Measurements from ENCODE around the gene ACSL4.
A peak's percentile ranks its signal among the peaks of the same experiment; 100 is the strongest.
"Not testable (repeated sequence)": the region's sequence is repeated elsewhere in the genome, so short reads cannot be mapped to it uniquely, and the experiment has no call there.

ACSL4 gene

DNA sequence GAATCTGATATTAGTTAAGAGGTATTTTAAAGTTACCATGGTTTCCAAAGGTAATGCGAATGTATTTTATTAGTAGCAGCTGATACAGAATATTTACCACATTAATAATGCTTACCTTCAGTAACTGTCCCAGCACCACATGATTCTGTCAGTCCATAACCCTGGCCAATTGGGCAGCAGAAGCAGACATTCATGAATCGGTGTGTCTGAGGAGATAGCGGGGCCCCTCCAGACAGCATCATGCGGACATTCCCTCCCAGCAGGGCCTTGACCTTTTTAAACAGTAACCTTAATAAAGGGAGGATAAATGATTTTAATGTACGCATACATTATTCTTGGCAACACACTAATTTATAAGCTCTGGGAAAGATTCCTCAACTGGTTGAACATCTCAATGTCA lies 65.1 kb downstream of the ACSL4 start:
- DNase-seq (ENCODE audit: low spot score) = no peak

DNA sequence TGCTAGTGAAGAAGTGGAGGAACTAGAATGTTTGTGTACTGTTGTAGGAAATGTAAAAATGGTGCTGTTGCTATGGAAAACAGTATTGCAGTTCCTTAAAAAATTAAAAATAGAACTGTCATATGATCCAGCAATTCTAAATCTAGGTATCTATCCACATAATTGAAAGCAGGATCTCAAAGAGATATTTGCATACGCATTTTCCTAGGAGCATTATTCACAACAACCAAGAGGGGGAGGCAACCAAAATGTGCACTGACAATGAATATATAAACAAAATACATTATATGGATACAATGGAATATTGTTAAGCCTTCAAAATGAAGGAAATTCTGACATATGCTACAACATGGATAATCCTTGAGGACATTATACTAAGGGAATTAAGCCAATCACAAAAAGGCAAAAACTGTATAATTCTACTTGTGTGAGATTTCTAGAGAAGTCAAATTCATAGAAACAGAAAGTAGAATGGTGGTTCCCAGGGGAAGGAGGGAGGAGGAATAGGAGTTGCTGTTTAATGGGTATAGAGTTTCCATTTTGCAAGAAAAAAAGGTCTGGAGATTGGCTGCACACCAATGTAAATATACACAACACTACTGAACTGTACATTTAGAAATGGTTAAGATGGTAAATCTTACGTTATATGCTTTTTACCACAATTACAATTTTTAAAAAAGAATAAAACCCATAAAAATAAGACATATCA lies 72.5 kb downstream of the ACSL4 start:
- no peak for DNase-seq (ENCODE audit: low spot score)

DNA sequence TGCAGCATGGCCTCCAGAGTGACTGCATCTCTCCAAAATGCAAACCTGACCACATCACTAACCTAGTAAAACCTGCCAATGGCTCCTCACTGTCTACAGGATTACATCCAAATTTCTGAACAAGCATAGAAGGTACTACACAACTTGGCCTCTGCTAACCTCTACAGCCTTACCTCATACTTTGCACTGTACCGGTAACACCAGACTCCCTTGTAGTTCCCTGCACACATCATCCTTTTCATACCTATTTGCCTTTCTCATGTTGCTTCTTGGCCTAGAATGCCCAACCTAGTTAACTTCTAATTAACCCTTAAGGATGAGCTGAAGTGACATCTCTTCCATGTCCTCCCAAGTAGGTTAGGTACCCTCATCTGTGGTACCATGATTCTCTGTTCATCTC lies 74.7 kb downstream of the ACSL4 start:
- no peak for DNase-seq (ENCODE audit: low spot score)

DNA sequence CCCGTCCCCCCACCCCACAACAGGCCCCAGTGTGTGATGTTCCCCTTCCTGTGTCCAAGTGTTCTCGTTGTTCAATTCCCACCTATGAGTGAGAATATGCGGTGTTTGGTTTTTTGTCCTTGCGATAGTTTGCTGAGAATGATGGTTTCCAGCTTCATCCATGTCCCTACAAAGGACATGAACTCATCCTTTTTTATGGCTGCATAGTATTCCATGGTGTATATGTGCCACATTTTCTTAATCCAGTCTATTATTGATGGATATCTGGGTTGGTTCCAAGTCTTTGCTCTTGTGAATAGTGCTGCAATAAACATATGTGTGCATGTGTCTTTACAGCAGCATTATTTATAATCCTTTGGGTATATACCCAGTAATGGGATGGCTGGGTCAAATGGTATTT lies 75.7 kb downstream of the ACSL4 start:
- DNase-seq (ENCODE audit: low spot score) = not testable (repeated sequence)

DNA sequence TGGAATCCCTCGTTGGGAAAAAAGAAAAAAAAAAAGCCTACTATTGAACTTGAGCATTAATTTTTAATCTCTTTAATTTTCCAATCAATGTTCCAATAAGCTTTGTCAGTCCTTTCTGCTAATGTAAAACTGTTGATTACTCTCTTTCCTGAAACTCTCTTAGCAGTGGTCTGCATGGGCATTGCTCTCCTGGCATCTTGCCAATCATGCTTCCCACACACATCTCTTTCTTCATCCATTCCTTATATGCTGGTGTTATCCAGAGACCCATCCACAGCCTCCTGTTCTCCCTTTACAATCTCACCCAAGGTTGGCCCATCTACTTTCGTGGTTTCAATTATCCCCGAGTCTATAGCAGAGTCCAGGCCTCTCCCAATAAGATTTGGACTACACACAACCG lies 76.3 kb downstream of the ACSL4 start:
- DNase-seq (ENCODE audit: low spot score) = no peak

DNA sequence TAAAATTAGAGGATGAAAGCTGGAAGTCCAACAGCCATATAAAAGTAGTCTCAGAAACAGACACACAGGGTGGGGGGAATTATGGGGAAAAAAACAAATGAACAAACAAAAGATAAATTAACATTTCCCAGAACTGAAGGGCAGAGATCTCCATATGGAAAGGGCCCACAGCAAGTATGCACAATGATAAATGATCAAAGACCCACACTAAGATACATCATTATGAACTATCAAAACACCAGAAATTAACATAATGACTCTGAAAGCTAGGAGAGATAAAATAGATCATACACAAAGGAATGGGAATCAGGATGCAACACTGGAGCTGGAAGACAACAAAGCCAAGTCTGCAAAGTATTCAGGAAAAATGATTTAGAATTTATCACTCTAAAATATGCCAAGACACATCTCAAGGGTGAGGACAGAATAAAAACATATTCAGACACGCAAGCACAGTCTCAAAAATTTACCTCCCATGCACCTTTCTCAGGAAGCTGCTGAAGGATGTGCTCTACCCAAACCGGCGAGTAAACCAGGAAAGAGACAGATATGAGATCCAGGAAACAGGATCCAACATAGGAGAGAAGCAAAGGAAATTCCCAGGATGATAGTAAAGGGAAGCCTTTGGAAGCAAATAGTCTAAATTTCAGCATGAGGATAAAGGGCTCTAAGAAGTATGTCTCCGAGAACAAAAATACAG lies 77.4 kb downstream of the ACSL4 start:
- DNase-seq (ENCODE audit: low spot score) = no peak

DNA sequence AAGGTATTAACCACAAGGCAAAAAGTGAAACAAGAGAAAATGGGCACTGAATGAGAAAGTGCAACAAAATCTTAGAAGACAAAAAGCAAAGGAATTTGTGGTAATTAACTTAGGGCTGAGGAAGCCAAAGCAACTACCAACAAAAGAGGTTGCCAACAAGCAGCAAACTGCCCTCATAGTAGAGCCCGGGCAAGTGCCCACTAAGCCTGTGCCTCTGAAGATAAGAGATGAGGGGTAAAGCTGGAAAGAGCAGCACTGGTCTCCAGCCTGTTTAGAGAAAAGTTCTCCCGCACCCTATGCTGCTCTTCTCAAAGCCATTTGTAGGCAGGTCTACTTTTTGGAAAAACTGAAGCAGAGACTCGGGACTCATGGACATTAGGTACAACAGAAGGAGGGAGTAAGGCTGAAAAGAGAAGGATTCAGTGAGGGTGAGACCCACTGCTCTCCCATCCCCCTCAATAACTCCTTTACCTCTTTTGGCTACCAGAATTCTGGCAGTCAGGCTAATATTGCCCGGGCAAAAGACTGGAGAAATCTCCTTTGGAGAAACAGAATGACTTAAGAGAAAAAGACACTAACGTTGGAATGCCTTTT lies 78.4 kb downstream of the ACSL4 start:
- DNase-seq (ENCODE audit: low spot score) = no peak

DNA sequence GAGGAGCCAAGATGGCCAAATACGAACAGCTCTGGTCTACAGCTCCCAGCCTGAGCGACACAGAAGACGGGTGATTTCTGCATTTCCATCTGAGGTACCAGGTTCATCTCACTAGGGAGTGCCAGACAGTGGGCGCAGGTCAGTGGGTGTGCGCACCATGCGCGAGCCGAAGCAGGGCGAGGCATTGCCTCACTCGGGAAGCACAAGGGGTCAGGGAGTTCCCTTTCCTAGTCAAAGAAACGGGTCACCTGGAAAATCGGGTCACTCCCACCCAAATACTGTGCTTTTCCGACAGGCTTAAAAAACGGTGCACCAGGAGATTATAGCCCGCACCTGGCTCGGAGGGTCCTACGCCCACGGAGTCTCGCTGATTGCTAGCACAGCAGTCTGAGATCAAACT lies 88.4 kb downstream of the ACSL4 start:
- DNase-seq (ENCODE audit: low spot score) = not testable (repeated sequence)

DNA sequence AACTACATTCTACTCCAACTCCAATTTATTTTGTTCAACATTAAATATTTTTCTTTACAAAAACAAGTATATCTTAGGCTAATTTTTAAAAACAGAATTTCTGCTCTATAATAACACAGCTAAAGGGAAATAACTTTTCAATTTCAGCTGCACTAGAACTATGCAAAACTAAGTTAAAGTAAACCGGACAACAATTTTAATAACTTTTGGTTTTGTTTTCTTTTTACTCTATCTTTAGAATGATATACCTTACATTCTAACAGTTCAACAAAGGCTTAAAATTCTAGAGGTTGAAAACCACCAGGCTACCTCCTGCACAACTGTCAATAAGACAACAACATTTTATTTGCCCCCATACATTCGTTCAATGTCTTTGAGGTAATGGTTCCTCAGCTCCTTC lies 89.4 kb downstream of the ACSL4 start:
- DNase-seq (ENCODE audit: low spot score) = no peak

DNA sequence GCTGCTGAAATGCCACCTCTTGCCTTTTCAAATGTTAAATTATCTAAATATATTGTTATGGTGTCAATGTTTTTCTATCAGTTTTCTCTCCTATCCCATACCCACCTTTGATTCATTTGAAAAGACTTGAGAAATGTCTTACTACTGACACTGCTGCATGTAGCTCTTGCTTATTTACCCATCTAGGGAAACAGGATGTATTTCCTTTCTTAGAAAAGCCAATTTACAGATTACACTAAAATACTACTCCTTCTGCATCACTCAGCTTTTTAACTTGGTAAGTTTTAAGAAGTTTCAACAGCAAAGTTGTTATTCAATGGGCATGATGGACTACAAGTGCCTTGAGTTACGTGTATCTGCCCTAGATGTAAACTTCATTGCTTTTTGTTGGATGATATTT lies 94.9 kb downstream of the ACSL4 start:
- no peak for DNase-seq (ENCODE audit: low spot score)

DNA sequence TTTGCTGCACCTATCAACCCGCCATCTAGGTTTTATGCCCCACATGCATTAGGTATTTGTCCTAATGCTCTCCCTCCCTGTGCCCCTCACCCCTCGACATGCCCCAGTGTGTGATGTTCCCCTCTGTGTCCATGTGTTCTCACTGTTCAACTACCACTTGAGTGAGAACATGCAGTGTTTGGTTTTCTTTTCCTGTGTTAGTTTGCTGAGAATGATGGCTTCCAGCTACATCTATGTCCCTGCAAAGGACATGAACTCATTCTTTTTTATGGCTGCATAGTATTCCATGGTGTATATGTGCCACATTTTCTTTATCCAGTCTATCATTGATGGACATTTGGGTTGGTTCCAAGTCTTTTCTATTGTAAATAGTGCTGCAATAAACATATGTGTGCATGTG lies 95.6 kb downstream of the ACSL4 start:
- not testable (repeated sequence) for DNase-seq (ENCODE audit: low spot score)

DNA sequence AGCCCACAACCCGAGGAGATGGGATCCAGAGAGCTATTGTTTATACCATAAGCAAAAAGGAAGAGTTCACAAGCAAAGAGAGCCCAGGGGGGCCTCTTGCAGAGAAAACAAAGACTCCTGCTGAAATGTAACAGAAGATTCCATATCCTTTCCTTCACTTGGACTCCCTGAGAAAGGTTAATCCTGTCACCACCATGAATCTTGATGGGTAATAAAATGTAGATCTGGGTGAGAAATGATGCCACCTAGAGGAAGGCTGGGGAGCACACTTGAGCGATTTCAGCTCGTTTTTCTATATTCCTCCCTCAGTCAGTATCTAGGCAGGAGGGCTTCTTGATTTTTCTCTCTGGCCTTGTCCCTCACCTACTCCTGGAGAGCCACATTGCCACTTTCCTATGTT lies 97.9 kb downstream of the ACSL4 start:
- DNase-seq (ENCODE audit: low spot score) = peak; percentile 20

DNA sequence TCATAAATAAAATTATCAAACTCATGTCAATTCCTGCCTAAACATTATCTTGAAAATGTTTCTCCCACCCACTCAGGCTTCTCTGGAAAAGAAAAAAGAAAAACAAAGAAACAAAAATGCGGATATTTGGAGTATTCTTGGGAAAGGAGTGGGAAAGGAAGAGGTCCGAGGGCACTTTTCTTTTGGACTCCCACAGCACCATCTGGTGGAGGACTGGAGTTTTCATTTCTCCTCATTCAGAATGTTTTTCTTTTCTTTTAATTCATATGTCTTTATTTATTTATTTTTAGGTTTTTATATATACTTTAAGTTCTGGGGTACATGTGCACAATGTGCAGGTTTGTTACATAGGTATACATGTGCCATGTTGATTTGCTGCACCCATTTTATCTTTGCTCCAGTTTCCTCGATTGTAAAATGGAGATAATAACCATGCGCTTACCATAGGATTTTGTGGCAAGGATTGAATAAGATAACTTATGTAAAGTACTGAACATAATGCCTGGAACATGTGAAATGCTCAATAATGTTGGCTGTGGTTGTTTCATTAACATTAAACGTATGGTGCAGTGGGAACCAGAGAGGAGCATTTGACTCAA lies 100.1 kb downstream of the ACSL4 start:
- DNase-seq (ENCODE audit: low spot score) = peak; percentile 40

DNA sequence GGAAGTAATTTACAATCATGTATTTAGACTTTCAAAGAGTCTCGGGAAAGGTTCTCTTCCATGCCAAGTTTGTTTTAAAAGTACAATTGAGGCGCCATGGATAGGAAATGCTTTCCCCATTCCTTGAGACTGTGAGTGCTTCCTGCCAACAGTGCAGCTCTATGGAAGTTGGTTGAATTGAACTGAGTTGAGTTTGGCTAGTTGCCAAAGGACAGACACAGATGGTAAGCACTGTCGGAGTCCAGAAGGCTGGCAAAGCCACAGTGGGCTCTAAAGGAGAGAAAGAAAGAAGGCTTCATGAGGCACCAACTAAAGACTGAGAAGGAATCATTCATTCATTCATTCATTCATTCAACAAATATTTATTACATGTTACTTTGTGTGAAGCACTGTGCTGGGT lies 103.7 kb downstream of the ACSL4 start:
- DNase-seq (ENCODE audit: low spot score) = no peak

DNA sequence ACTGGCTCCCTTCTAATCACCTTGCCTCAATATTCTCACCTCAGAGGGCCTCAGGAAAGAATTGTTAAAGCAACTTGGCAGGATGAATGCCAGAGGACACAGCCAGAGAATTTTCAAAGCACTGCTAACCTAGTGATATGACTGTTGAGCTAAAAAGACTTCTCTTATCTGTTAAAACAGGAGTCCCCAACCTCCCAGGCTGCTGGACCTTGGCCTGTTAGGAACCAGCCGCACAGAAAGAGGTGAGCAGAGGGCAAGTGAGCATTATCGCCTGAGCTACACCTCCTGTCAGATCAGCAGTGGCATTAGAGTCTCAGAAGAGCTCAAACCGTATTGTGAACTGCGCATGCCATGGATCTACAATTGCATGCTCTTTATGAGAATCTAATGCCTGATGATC lies 106.4 kb downstream of the ACSL4 start:
- no peak for DNase-seq (ENCODE audit: low spot score)

DNA sequence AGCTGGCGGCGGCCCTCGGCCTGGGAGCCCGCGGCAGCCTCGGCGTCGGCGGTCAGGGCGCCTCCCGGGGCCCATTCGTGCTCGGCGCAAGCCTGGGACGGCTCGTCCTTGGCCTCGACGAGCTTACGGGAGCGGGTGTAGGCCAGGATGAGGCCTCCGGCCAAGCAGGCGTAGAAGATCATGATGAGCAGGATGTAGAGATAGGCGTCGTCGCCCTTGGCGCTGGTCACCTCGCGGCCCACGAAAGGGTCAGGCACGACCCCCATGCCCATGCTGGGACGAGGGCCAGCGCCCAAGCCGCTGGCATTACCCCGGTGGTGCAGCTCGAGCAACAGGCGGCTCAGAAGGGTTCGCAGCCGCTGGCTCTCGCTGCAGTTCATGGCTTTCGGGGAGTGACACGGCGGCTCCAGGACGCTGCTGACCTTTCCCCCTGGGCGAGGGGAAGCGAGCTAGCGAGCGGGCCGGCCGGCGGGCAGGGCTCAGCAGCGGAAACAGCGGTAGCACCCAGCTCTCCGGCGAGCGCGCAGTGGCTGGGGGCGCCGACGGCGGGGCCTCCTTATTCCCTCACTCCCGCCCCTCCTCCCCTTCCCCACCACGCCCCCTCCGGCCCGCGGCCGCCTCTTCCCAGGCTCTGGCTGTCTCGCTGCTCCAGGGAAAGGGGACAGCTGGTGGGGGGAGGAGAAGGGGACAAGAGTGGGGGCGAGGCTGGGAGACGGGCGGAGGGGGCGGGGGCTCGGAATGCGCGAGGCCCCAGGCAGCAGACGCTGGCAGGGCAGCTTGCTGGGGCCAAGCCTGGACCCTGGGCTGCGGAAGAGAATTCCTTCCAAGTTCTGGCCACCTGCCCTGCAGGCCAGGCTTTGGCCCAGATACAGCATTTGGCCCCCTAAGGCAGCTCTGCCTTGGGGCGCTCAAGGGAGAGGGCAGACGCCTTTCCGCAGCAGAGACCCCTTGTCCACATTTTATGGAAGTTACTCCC lies 108.1 kb downstream of the ACSL4 start, which contains the start of gene KCNE5:
Gene KCNE5 (minus strand): TSS at position 532 of the 976 bp plus-strand sequence. CDS start 152 bp downstream, at position 380.
- peak; percentile 9 for DNase-seq (ENCODE audit: low spot score)

DNA sequence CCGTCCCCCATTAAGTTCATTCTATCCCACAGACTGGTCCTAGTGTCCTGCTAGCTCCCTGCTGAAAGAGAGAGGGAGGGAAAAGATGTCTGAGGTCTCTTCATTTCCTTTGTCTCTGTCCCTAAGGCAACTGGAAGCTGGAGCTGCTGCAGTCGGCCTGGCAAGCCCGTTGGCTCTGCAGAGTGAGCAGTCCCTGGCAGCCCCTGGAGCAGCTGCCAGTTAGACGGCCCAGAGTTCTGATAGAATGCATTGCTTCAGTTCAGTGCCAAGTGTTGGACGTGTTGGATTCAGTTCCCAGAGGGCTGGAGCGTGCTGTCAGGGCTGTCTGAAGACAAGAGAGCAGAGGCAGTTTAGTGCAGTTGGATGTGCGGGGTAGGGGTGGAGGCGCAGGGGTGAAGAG lies 109.1 kb downstream of the ACSL4 start:
- DNase-seq (ENCODE audit: low spot score) = no peak

DNA sequence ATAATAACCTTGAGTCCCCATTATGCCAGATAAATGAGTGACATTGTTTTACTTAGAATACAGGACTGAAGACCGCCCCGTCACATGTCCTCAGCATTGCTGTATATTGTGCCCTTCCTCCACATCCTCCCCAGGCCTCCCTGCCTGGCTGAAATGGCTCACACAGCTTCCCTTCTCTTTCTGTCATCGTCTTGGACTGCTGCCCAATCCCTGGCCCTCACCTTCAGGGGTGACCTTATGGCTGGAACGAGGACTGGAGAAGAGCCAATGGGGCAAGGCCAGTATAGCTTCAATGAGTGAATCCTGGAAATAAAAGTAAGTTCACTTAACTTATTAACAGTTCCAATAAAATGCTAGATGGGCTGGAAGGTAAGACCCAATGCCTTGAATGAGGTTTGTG lies 110.8 kb downstream of the ACSL4 start:
- DNase-seq (ENCODE audit: low spot score) = no peak

DNA sequence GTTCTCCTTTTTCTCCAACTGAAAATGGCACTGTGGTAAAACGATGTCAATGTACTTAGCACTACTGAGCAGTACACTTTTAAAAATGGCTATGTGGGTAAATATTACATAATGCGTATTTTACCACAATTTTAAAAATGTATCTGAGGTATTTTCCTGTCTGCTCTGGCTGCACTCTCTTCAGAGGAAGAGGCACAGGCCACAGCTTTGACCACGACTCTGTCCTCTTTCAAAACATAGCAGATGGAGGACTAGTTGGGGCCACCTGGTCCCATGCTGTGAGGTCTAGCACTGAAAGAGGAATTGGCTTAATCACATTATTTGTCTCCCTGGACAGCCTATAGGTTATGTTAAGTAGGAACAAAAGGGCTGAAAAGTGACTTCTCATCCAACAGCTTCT lies 113.3 kb downstream of the ACSL4 start:
- DNase-seq (ENCODE audit: low spot score) = no peak

DNA sequence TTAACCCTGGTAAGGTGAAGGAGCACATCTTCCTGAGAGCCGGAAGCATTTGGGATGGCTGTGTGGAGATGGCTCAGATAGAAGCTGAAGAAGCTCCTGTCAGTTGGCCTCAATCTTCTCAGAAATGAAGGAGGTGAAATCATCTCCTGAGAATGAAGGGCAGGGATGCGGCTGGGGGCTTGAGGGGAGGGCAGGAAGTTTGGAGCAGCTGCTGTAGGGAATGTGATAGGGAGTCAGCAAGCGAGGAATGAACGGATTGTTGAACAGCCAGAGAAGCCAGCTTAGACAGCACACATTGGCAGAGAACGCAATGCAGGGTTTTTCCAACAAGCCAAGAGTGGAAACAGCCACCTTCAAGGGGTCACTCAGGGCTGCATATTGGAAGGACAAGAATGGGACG lies 118.1 kb downstream of the ACSL4 start:
- no peak for DNase-seq (ENCODE audit: low spot score)

DNA sequence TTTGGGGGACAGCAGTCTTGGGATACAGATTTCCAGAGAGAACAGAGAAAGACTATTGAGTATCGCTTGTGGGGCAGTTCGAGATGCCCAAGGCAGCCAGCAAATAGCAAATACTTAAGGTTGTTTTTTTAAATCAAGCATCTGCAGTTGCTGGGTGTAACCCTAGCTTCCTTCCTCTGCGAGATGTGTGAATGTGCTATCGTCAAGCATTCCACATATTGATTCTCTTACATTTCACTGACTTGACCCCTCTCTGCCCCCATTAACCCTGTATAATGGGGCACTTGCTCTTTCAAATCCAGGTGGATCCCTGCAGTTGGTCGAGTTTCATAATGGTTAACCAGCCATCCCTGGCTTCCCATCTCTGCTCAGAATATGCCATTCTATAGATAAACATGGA lies 131.6 kb downstream of the ACSL4 start:
- no peak for DNase-seq (ENCODE audit: low spot score)

DNA sequence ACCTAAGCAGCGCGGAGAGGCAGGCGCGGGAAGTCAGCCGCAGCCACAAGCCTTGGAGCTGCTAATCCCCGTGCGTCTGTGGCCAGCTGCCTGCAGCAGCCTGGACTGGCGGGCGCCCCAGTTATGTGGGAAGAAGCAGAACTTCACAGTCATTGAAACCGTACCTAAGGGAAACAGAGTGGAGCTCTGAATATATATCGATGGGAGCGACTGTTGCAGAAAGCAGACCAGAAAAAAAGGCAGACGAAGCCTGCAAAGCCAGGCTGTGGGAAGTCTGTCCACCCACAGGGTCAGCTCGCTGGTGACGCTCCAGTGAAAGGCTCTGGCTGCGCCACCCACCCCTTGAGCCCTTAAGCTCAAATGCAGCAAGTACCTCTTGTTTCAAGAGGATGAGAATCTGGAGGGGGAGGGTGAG lies 132.8 kb downstream of the ACSL4 start:
- peak; percentile 7 for DNase-seq (ENCODE audit: low spot score)

All from GM03348 (cell line).